Measurements from ENCODE around the gene TFF3.
"Not testable (repeated sequence)": the region's sequence is repeated elsewhere in the genome, so short reads cannot be mapped to it uniquely, and the experiment has no call there.

The TFF3 gene

DNA sequence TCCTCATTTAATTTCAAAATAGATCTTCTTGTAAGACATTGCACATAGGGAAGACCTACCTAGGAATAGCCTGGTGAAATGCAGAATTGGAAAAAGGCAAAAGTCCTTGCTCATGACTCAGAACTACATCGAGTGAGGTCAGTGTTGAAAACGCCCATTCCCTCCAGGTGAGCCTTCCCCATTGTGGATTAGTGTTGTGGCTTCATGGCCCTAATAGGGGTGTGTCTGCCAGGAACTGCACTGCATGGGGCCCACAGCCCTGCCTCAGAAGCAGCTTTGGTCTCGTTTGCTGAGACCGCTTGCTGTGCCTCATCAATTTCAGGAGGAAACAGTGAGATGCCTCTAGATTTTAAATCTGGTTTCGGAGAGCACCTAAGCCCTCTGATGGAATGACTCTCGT is 17.0 kb downstream of the TFF3 start:
- no peak overlapping the region for H3K9ac ChIP-seq (ENCODE audit: low read length)
- H3K4me3 ChIP-seq (ENCODE audit: low read length) = no peak overlapping the region
- no peaks in the 10 kb centered on the region for H3K27me3 ChIP-seq (ENCODE audit: control insufficient read depth, insufficient read depth, low read length)
- H3K4me1 ChIP-seq (ENCODE audit: control insufficient read depth, insufficient read depth, low read length) = peaks cover 8% of the 10 kb centered on the region
- no peaks in the 10 kb centered on the region for H3K9me3 ChIP-seq (ENCODE audit: control insufficient read depth, low read length)
- H3K36me3 ChIP-seq (ENCODE audit: control insufficient read depth, insufficient read depth, low read length) = no peaks in the 10 kb centered on the region

DNA sequence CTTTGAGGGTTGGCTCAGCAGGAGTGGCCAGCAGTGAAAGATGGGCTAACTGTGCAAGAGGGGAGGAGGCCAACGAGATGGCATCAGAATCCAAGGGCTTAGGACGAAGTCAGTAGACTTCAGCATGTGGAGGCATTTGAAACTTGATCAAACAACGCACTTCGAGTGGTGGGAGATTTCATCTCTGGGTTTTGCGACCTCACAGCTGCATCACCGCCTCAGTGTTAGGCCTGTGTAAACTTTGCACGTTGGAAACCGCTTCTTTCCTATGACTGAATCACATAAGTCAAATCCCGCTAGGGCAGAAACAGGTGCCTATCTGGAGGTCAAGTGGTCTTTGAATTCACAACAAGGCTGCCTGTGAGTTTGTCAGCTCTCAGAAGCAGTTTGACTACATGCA is 17.8 kb downstream of the TFF3 start:
- Histone ChIP-seq H3K4me1 (ENCODE audit: control insufficient read depth, insufficient read depth, low read length) (peaks cover 8% of the 10 kb centered on the region), H3K9me3 (ENCODE audit: control insufficient read depth, low read length) (no peaks in the 10 kb centered on the region)

DNA sequence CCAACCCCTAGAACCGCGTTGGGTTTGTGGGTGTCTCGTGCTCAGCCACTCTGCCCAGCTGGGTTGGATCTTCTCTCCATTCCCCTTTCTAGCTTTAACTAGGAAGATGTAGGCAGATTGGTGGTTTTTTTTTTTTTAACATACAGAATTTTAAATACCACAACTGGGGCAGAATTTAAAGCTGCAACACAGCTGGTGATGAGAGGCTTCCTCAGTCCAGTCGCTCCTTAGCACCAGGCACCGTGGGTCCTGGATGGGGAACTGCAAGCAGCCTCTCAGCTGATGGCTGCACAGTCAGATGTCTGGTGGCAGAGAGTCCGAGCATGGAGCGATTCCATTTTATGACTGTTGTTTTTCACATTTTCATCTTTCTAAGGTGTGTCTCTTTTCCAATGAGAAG is 18.7 kb downstream of the TFF3 start:
- H3K9ac ChIP-seq (ENCODE audit: low read length) = no peak overlapping the region
- no peak overlapping the region for H3K4me3 ChIP-seq (ENCODE audit: low read length)
- no peaks in the 10 kb centered on the region for H3K9me3 ChIP-seq (ENCODE audit: control insufficient read depth, low read length)
- H3K27me3 ChIP-seq (ENCODE audit: control insufficient read depth, insufficient read depth, low read length) = no peaks in the 10 kb centered on the region
- no peaks in the 10 kb centered on the region for H3K36me3 ChIP-seq (ENCODE audit: control insufficient read depth, insufficient read depth, low read length)
- peaks cover 8% of the 10 kb centered on the region for H3K4me1 ChIP-seq (ENCODE audit: control insufficient read depth, insufficient read depth, low read length)

More for the DNA sequence above, 17.8 kb downstream of the TFF3 start:
- no peaks in the 10 kb centered on the region for H3K27me3 ChIP-seq (ENCODE audit: control insufficient read depth, insufficient read depth, low read length)
- no peaks in the 10 kb centered on the region for H3K36me3 ChIP-seq (ENCODE audit: control insufficient read depth, insufficient read depth, low read length)
- no peak overlapping the region for H3K9ac ChIP-seq (ENCODE audit: low read length)
- no peak overlapping the region for H3K4me3 ChIP-seq (ENCODE audit: low read length)

DNA sequence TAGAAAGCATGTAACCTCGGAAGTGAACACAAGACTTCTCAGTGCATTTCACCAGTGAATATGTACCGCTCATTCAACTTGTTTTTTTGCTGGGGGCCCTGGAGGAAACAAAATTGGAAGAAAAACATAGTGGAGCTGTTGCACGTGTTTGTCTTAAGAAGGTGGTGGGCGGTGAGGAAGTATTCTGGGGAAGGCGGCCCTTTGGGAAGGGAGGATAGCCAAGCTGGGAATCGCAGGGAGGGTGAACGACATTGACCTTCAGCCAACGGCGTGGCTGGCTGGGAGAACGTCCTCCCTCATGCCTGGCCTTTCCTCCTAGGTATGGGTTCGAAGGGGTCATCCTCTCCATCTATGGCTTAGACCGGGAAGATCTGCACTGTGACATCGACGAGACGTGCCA is 19.4 kb downstream of the TFF3 start:
- H3K27me3 ChIP-seq (ENCODE audit: control insufficient read depth, insufficient read depth, low read length) = no peaks in the 10 kb centered on the region
- H3K9ac ChIP-seq (ENCODE audit: low read length) = no peak overlapping the region
- H3K4me1 ChIP-seq (ENCODE audit: control insufficient read depth, insufficient read depth, low read length) = peaks cover 8% of the 10 kb centered on the region
- H3K9me3 ChIP-seq (ENCODE audit: control insufficient read depth, low read length) = no peaks in the 10 kb centered on the region
- no peaks in the 10 kb centered on the region for H3K36me3 ChIP-seq (ENCODE audit: control insufficient read depth, insufficient read depth, low read length)
- H3K4me3 ChIP-seq (ENCODE audit: low read length) = no peak overlapping the region

DNA sequence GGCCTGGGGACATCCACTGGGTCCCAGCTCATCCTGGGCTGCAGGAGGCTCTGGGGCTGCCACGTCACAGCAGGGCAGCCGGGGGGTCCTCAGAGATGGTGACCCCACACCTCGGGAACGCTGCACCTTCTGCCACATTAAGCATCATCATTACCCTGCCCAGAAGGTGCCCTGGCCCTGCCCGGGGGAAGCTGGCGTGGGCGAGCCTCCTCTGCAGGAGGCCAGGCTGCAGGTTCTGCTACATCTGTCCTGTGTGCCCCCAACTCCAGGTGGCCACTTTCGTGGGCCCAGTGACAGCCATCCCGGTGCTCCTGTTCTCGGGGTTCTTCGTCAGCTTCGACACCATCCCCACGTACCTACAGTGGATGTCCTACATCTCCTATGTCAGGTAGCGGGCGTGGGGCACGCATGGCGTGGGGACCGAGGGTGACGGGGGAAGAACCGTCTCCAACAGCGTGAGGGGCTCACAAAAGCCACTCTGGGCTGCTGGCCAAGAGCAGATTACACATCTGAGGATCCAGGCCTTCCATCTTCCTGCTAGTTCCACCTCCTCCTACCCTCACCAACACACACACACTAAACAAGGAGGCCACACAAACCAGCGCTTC is 20.8 kb downstream of the TFF3 start:
- Histone ChIP-seq H3K9ac (ENCODE audit: low read length) (no peak overlapping the region), H3K4me1 (ENCODE audit: control insufficient read depth, insufficient read depth, low read length) (peaks cover 3% of the 10 kb centered on the region), H3K9me3 (ENCODE audit: control insufficient read depth, low read length) (no peaks in the 10 kb centered on the region), H3K4me3 (ENCODE audit: low read length) (no peak overlapping the region), H3K27me3 (ENCODE audit: control insufficient read depth, insufficient read depth, low read length) (no peaks in the 10 kb centered on the region), H3K36me3 (ENCODE audit: control insufficient read depth, insufficient read depth, low read length) (no peaks in the 10 kb centered on the region)

DNA sequence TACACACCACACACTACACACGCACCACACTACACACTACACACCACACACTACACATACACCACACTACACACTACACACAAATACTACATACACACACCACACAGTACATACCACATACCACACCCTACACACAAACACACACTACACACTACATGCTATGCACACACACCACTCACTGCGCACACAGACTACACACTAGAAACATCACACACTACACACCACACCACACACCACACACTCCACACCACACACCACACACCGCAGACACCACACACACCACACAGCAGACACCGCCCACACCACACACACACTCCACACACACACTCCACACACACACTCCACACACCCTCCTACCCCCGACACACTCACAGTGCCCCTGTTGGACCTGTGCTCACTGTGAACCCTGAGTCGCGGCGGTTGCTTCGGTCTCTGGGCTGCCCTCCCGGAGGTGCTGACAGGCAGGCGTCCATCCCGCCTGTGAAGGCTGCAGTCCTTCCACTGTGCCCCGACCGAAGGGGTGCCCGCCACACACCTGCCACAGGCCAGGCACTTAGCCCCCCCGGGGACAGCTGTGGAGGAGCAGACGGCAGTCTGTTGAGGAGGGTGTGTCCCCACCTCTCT is 21.4 kb downstream of the TFF3 start:
- Histone ChIP-seq H3K4me1 (ENCODE audit: control insufficient read depth, insufficient read depth, low read length) (no peaks in the 10 kb centered on the region), H3K9ac (ENCODE audit: low read length) (no peak overlapping the region), H3K4me3 (ENCODE audit: low read length) (no peak overlapping the region), H3K9me3 (ENCODE audit: control insufficient read depth, low read length) (no peaks in the 10 kb centered on the region), H3K27me3 (ENCODE audit: control insufficient read depth, insufficient read depth, low read length) (no peaks in the 10 kb centered on the region), H3K36me3 (ENCODE audit: control insufficient read depth, insufficient read depth, low read length) (no peaks in the 10 kb centered on the region)

DNA sequence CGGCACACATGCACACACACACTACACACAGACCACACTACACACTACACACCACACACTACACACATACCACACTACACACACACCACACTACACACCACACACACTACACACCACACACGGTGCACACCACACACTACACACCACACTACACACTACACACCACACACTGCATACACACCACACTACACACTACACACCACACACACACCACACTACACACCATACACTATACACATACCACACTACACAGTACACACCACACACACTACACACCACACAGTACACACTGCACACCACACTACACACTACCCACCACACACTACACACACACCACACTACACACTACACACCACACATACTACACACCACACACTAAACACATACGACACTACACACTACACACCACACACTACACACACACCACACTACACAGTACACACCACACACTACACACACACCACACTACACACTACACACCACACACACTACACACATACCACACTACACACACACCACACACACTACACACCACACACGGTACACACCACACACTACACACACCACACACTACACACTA is 22.6 kb downstream of the TFF3 start:
- not testable (repeated sequence) for H3K4me3 ChIP-seq (ENCODE audit: low read length); H3K27me3 ChIP-seq (ENCODE audit: control insufficient read depth, insufficient read depth, low read length); H3K9me3 ChIP-seq (ENCODE audit: control insufficient read depth, low read length); H3K4me1 ChIP-seq (ENCODE audit: control insufficient read depth, insufficient read depth, low read length); H3K9ac ChIP-seq (ENCODE audit: low read length); H3K36me3 ChIP-seq (ENCODE audit: control insufficient read depth, insufficient read depth, low read length)

DNA sequence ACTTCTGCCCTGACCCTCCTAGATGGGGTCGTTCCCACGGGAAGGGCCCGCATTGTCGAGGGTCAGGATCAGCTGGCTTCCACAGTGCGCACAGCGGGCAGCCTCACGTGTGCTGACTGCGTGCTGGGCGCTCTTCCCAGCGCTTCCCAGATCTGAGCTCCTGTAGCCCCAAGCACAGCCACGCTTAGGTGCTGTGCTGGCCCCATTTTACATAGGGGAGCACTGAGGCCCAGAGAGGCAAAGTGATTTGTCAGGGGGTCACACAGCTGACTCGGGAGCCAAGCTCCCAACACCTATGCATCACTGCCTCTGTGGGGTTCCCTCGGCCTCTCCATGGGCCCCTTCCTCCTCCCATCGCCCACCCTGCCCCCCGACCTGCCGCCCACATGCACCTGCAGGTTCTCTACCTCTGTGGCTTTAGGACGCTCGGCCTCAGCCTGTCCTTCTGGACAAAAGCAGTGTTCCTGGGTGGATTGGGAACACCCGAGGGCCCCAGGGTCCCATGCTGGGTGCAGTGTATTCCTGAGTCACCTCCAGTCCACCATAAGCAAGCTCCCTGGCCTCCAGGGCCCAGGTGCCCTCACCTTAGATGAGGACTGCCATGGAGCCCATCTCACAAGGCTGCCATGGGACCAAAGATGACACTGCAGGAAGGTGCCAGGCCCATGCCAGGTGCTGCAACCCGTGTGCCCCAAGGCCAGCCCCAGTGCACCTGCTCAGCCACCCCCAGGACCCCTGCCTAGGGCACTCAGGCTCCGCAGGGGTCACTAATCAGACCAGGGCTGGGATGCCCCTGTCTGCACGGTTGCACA is 23.3 kb downstream of the TFF3 start:
- Histone ChIP-seq H3K9ac (ENCODE audit: low read length) (no peak overlapping the region), H3K4me1 (ENCODE audit: control insufficient read depth, insufficient read depth, low read length) (no peaks in the 10 kb centered on the region), H3K27me3 (ENCODE audit: control insufficient read depth, insufficient read depth, low read length) (no peaks in the 10 kb centered on the region), H3K9me3 (ENCODE audit: control insufficient read depth, low read length) (no peaks in the 10 kb centered on the region), H3K36me3 (ENCODE audit: control insufficient read depth, insufficient read depth, low read length) (no peaks in the 10 kb centered on the region), H3K4me3 (ENCODE audit: low read length) (no peak overlapping the region)

DNA sequence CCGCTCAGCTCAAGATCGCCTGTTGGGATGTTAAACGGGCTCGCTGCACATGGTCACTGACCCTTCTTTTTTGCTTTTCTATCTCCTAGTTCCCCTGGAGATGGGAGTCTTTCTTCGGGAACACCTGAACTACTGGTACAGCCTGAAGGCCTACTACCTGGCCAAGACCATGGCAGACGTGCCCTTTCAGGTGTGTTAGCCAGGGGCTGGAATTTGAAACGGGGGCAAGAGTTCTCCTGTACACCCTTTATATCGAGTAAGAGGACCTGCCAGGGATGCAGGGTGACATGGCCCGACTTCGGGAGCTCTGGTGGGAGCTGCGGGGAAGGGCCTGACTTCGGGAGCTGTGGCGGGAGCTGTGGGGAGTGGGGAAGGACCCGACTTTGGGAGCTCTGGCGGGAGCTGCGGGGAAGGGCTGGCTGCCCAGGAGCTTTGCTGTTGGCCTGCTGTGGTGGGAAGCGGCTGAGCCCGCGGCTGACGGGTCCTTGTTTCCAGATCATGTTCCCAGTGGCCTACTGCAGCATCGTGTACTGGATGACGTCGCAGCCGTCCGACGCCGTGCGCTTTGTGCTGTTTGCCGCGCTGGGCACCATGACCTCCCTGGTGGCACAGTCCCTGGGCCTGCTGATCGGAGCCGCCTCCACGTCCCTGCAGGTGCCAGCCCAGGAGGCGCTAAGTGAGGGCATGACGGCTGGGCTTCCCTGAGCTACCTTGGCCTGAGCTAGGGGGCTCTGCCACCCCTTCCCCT is 24.0 kb downstream of the TFF3 start:
- Histone ChIP-seq H3K9me3 (ENCODE audit: control insufficient read depth, low read length) (no peaks in the 10 kb centered on the region), H3K9ac (ENCODE audit: low read length) (no peak overlapping the region), H3K36me3 (ENCODE audit: control insufficient read depth, insufficient read depth, low read length) (no peaks in the 10 kb centered on the region), H3K4me3 (ENCODE audit: low read length) (no peak overlapping the region), H3K4me1 (ENCODE audit: control insufficient read depth, insufficient read depth, low read length) (no peaks in the 10 kb centered on the region), H3K27me3 (ENCODE audit: control insufficient read depth, insufficient read depth, low read length) (no peaks in the 10 kb centered on the region)

DNA sequence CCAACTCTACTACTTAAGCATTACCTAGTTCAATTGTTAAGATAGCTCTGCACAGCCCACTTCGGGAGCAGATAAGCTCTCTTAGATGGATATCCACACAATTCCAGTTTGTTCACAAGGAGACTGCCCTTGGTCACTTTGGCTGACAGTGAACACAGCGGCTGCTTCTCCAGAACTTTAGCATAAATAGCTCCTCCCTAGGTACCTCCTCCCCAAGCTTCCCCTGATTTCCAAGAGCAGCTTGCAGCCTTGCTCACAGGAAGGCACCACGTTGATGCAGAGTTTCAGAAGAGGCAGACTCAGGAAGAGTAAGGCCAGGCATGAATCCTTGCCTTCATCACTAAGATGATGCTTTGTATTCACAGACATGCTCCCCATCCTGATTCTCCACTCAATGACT is 24.7 kb downstream of the TFF3 start:
- H3K36me3 ChIP-seq (ENCODE audit: control insufficient read depth, insufficient read depth, low read length) = no peaks in the 10 kb centered on the region

DNA sequence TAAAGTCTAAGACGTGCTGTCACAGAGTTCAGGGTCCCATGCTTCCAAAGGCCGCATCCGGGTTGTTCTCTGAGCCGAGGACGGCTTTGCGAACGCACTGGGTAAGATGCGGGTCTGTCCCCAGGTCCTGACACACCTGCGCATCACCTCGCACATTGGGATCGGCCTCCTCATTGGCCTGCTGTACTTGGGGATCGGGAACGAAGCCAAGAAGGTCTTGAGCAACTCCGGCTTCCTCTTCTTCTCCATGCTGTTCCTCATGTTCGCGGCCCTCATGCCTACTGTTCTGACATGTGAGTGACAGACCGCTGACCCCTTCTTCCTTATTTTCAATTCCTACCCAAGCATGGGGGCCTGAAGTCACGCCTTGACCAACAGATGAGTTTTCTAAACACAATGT is 25.3 kb downstream of the TFF3 start:
- Histone ChIP-seq H3K4me3 (ENCODE audit: low read length) (no peak overlapping the region), H3K36me3 (ENCODE audit: control insufficient read depth, insufficient read depth, low read length) (no peaks in the 10 kb centered on the region), H3K9ac (ENCODE audit: low read length) (no peak overlapping the region), H3K27me3 (ENCODE audit: control insufficient read depth, insufficient read depth, low read length) (no peaks in the 10 kb centered on the region), H3K9me3 (ENCODE audit: control insufficient read depth, low read length) (no peaks in the 10 kb centered on the region), H3K4me1 (ENCODE audit: control insufficient read depth, insufficient read depth, low read length) (no peaks in the 10 kb centered on the region)

More for the DNA sequence above, 24.7 kb downstream of the TFF3 start:
- Histone ChIP-seq H3K27me3 (ENCODE audit: control insufficient read depth, insufficient read depth, low read length) (no peaks in the 10 kb centered on the region), H3K4me3 (ENCODE audit: low read length) (no peak overlapping the region), H3K9me3 (ENCODE audit: control insufficient read depth, low read length) (no peaks in the 10 kb centered on the region), H3K4me1 (ENCODE audit: control insufficient read depth, insufficient read depth, low read length) (no peaks in the 10 kb centered on the region), H3K9ac (ENCODE audit: low read length) (no peak overlapping the region)

All from mucosa of stomach (tissue), 1 donor.